Measurements from ENCODE around the gene CCT7.

GRCh38 chr2:73286134-73286655, 52.1 kb downstream of the CCT7 start:
- TF ChIP-seq POLR2A (IDR thresholded peaks at IDR 0.05), result no peak
- no peak for TF ChIP-seq CTCF (IDR thresholded peaks at IDR 0.05)
